HG03442 (cell line): ENCODE data around the gene TUB.

Experiments used
- ATAC-seq: cut with Tn5 transposase; IDR thresholded peaks from one replicate; pipeline ENCODE4 v1.9.1; 2021; ENCODE audit warnings: mild to moderate bottlenecking, moderate library complexity; ENCODE audit not compliant: unreplicated experiment

Gene TUB

GRCh38 chr11:8105133-8105532 lies 24.1 kb downstream of the TUB start:
- no peak for ATAC-seq

- ATAC-seq = no peak
Observed at GRCh38 chr11:8105666-8106065, 24.7 kb downstream of the TUB start.

- ATAC-seq = no peak
Observed at GRCh38 chr11:8106679-8107078, 25.7 kb downstream of the TUB start.

- ATAC-seq = no peak
Observed at GRCh38 chr11:8107642-8108041, 26.6 kb downstream of the TUB start.

GRCh38 chr11:8108421-8108820 lies 27.4 kb downstream of the TUB start:
- ATAC-seq = no peak

GRCh38 chr11:8109675-8110074 lies 28.7 kb downstream of the TUB start:
- no peak for ATAC-seq

- no peak for ATAC-seq
Observed at GRCh38 chr11:8110396-8110795, 29.4 kb downstream of the TUB start.

- ATAC-seq = no peak
Observed at GRCh38 chr11:8111636-8112035, 30.6 kb downstream of the TUB start.

GRCh38 chr11:8122173-8122764 lies 41.3 kb downstream of the TUB start:
- no peak for ATAC-seq

GRCh38 chr11:8126649-8127289 lies 45.8 kb downstream of the TUB start:
- ATAC-seq = no peak

GRCh38 chr11:8127447-8127846 lies 46.4 kb downstream of the TUB start:
- no peak for ATAC-seq

GRCh38 chr11:8138526-8138925 lies 57.5 kb downstream of the TUB start:
- no peak for ATAC-seq

GRCh38 chr11:8149726-8150125 lies 68.7 kb downstream of the TUB start:
- no peak for ATAC-seq
